Activated naive CD8-positive, alpha-beta T cell (primary cell): Measurements from ENCODE around the gene GLRX2.
"Not testable (repeated sequence)": the region's sequence is repeated elsewhere in the genome, so short reads cannot be mapped to it uniquely, and the experiment has no call there.

Experiments
- H3K27ac Mint-ChIP-seq: one replicate; pipeline ENCODE4 v1.8.0; 2021; ENCODE audit warnings: mixed read lengths
- H3K27me3 Mint-ChIP-seq: one replicate; pipeline ENCODE4 v1.8.0; 2021; ENCODE audit warnings: mixed read lengths
- H3K36me3 Mint-ChIP-seq: one replicate; pipeline ENCODE4 v1.8.0; 2021; ENCODE audit warnings: mixed read lengths
- H3K4me1 Mint-ChIP-seq: one replicate; pipeline ENCODE4 v1.8.0; 2021; ENCODE audit warnings: low read depth, mixed read lengths
- H3K4me3 Mint-ChIP-seq: one replicate; pipeline ENCODE4 v1.8.0; 2021; ENCODE audit warnings: mild to moderate bottlenecking, mixed read lengths
- H3K9me3 Mint-ChIP-seq: one replicate; pipeline ENCODE4 v1.8.0; 2021; ENCODE audit warnings: low read depth, mixed read lengths

GLRX2 gene

GRCh38 chr1:193118194-193118593 is 13.0 kb upstream of the GLRX2 start:
- no peaks in the 10 kb centered on the region for H3K27me3 Mint-ChIP-seq
- peaks cover 16% of the 10 kb centered on the region for H3K4me1 Mint-ChIP-seq
- no peaks in the 10 kb centered on the region for H3K36me3 Mint-ChIP-seq
- H3K4me3 Mint-ChIP-seq: no peak overlapping the region
- H3K27ac Mint-ChIP-seq: no peak overlapping the region
- H3K9me3 Mint-ChIP-seq: no peaks in the 10 kb centered on the region

GRCh38 chr1:193117167-193117566 is 12.0 kb upstream of the GLRX2 start:
- H3K27ac Mint-ChIP-seq, H3K4me1 Mint-ChIP-seq, H3K9me3 Mint-ChIP-seq, H3K27me3 Mint-ChIP-seq, H3K36me3 Mint-ChIP-seq, H3K4me3 Mint-ChIP-seq: not testable (repeated sequence)

- H3K27ac Mint-ChIP-seq: no peak overlapping the region
- no peaks in the 10 kb centered on the region for H3K9me3 Mint-ChIP-seq
- peaks cover 3% of the 10 kb centered on the region for H3K4me1 Mint-ChIP-seq
- no peaks in the 10 kb centered on the region for H3K36me3 Mint-ChIP-seq
- no peaks in the 10 kb centered on the region for H3K27me3 Mint-ChIP-seq
- H3K4me3 Mint-ChIP-seq: no peak overlapping the region
Observed at GRCh38 chr1:193115629-193116227, 10.5 kb upstream of the GLRX2 start.

- no peaks in the 10 kb centered on the region for H3K4me1 Mint-ChIP-seq
- H3K27ac Mint-ChIP-seq: no peak overlapping the region
- no peaks in the 10 kb centered on the region for H3K9me3 Mint-ChIP-seq
- no peaks in the 10 kb centered on the region for H3K27me3 Mint-ChIP-seq
- no peak overlapping the region for H3K4me3 Mint-ChIP-seq
- no peaks in the 10 kb centered on the region for H3K36me3 Mint-ChIP-seq
Observed at GRCh38 chr1:193114485-193115095, 9.4 kb upstream of the GLRX2 start.

- no peaks in the 10 kb centered on the region for H3K9me3 Mint-ChIP-seq
- H3K36me3 Mint-ChIP-seq: no peaks in the 10 kb centered on the region
- no peaks in the 10 kb centered on the region for H3K27me3 Mint-ChIP-seq
- no peak overlapping the region for H3K27ac Mint-ChIP-seq
- H3K4me1 Mint-ChIP-seq: no peaks in the 10 kb centered on the region
- no peak overlapping the region for H3K4me3 Mint-ChIP-seq
Observed at GRCh38 chr1:193113992-193114332, 8.7 kb upstream of the GLRX2 start.

GRCh38 chr1:193113258-193113991 is 8.2 kb upstream of the GLRX2 start:
- no peaks in the 10 kb centered on the region for H3K4me1 Mint-ChIP-seq
- H3K4me3 Mint-ChIP-seq: no peak overlapping the region
- no peaks in the 10 kb centered on the region for H3K27me3 Mint-ChIP-seq
- H3K9me3 Mint-ChIP-seq: no peaks in the 10 kb centered on the region
- H3K27ac Mint-ChIP-seq: no peak overlapping the region
- no peaks in the 10 kb centered on the region for H3K36me3 Mint-ChIP-seq

- Mint-ChIP-seq H3K27me3 (no peaks in the 10 kb centered on the region), H3K27ac (no peak overlapping the region), H3K4me3 (no peak overlapping the region), H3K9me3 (no peaks in the 10 kb centered on the region), H3K4me1 (no peaks in the 10 kb centered on the region), H3K36me3 (no peaks in the 10 kb centered on the region)
Observed at GRCh38 chr1:193111641-193112090, 6.5 kb upstream of the GLRX2 start.

- no peaks in the 10 kb centered on the region for H3K9me3 Mint-ChIP-seq
Observed at GRCh38 chr1:193110864-193111263, 5.7 kb upstream of the GLRX2 start.

GRCh38 chr1:193110246-193110645 is 5.0 kb upstream of the GLRX2 start:
- H3K36me3 Mint-ChIP-seq: no peaks in the 10 kb centered on the region
- no peak overlapping the region for H3K4me3 Mint-ChIP-seq
- no peaks in the 10 kb centered on the region for H3K9me3 Mint-ChIP-seq
- no peak overlapping the region for H3K27ac Mint-ChIP-seq
- H3K27me3 Mint-ChIP-seq: no peaks in the 10 kb centered on the region
- H3K4me1 Mint-ChIP-seq: peaks cover 4% of the 10 kb centered on the region

More at GRCh38 chr1:193110864-193111263, 5.7 kb upstream of the GLRX2 start:
- Mint-ChIP-seq H3K27ac (no peak overlapping the region), H3K27me3 (no peaks in the 10 kb centered on the region), H3K4me1 (peaks cover under 1% of the 10 kb centered on the region), H3K4me3 (no peak overlapping the region), H3K36me3 (no peaks in the 10 kb centered on the region)

- peaks cover 4% of the 10 kb centered on the region for H3K4me1 Mint-ChIP-seq
- H3K27me3 Mint-ChIP-seq: no peaks in the 10 kb centered on the region
- no peaks in the 10 kb centered on the region for H3K36me3 Mint-ChIP-seq
- H3K9me3 Mint-ChIP-seq: no peaks in the 10 kb centered on the region
- H3K27ac Mint-ChIP-seq: no peak overlapping the region
- H3K4me3 Mint-ChIP-seq: no peak overlapping the region
Observed at GRCh38 chr1:193109619-193110018, 4.4 kb upstream of the GLRX2 start.

GRCh38 chr1:193108471-193108870 is 3.3 kb upstream of the GLRX2 start:
- Mint-ChIP-seq H3K27me3 (no peaks in the 10 kb centered on the region), H3K36me3 (no peaks in the 10 kb centered on the region), H3K27ac (no peak overlapping the region), H3K4me1 (peaks cover 12% of the 10 kb centered on the region), H3K9me3 (no peaks in the 10 kb centered on the region), H3K4me3 (no peak overlapping the region)

GRCh38 chr1:193105821-193106177 is 585 bp upstream of the GLRX2 start:
- peak overlapping the region; percentile 41 for H3K27ac Mint-ChIP-seq
- no peaks in the 10 kb centered on the region for H3K27me3 Mint-ChIP-seq
- H3K4me1 Mint-ChIP-seq: peaks cover 18% of the 10 kb centered on the region
- H3K4me3 Mint-ChIP-seq: peak overlapping the region; percentile 88
- H3K36me3 Mint-ChIP-seq: no peaks in the 10 kb centered on the region
- no peaks in the 10 kb centered on the region for H3K9me3 Mint-ChIP-seq

- Mint-ChIP-seq H3K4me3 (peak overlapping the region; percentile 94), H3K27ac (peak overlapping the region; percentile 73), H3K36me3 (no peaks in the 10 kb centered on the region), H3K9me3 (no peaks in the 10 kb centered on the region), H3K27me3 (no peaks in the 10 kb centered on the region), H3K4me1 (peaks cover 18% of the 10 kb centered on the region)
Observed at GRCh38 chr1:193104502-193104906, 710 bp downstream of the GLRX2 start.

- Mint-ChIP-seq H3K4me1 (peaks cover 18% of the 10 kb centered on the region), H3K27me3 (no peaks in the 10 kb centered on the region), H3K27ac (peak overlapping the region; percentile 61), H3K36me3 (no peaks in the 10 kb centered on the region), H3K9me3 (no peaks in the 10 kb centered on the region), H3K4me3 (peak overlapping the region; percentile 94)
Observed at GRCh38 chr1:193103759-193104501, 1.3 kb downstream of the GLRX2 start.

- Mint-ChIP-seq H3K9me3 (no peaks in the 10 kb centered on the region), H3K4me1 (peaks cover 18% of the 10 kb centered on the region), H3K36me3 (no peaks in the 10 kb centered on the region), H3K27ac (no peak overlapping the region), H3K27me3 (no peaks in the 10 kb centered on the region), H3K4me3 (no peak overlapping the region)
Observed at GRCh38 chr1:193102662-193103061, 2.6 kb downstream of the GLRX2 start.
